ENCODE data around the gene TRAM2. TPM values are rescaled to one million over a fixed set of nuclear protein-coding genes. Genes with fewer than 3 reads are reported as not detected.

The TRAM2 gene
- total and polyA plus RNA-seq, 2 of the 13 experiments (the other 11 are each of a cell fraction or from before 2014, with no cell fraction given) = 49.1 to 72.5 TPM

GRCh38 chr6:52555518-52556233, 21.2 kb downstream of the TRAM2 start:
- FAIRE-seq (no peak), ATAC-seq (no peak), DNase-seq (ENCODE audit: low spot score) (no peak)
- TF ChIP-seq STAG1 (CRISPR knock-in tag; IDR thresholded peaks at IDR 0.05) (no peak), ZNF121 (CRISPR knock-in tag; IDR thresholded peaks at IDR 0.05) (no peak), FOXA3 (CRISPR knock-in tag; IDR thresholded peaks at IDR 0.05) (no peak), ZNF850 (CRISPR knock-in tag; conservative IDR thresholded peaks at IDR 0.05) (no peak), ZNF749 (CRISPR knock-in tag; IDR thresholded peaks at IDR 0.05; ENCODE audit: borderline replicate concordance) (no peak), KDM5A (IDR thresholded peaks at IDR 0.05; ENCODE audit: borderline replicate concordance, low read length) (no peak), TFAP4 (IDR thresholded peaks at IDR 0.05; ENCODE audit: borderline replicate concordance, low read depth) (no peak), SAP130 (CRISPR knock-in tag; IDR thresholded peaks at IDR 0.05; ENCODE audit: low read depth) (no peak), ZNF629 (CRISPR knock-in tag; conservative IDR thresholded peaks at IDR 0.05) (no peak), ZNF556 (CRISPR knock-in tag; IDR thresholded peaks at IDR 0.05; ENCODE audit: borderline replicate concordance) (no peak), TCF7 (IDR thresholded peaks at IDR 0.05; ENCODE audit: low read depth) (no peak), DRAP1 (CRISPR knock-in tag; IDR thresholded peaks at IDR 0.05) (no peak)
- TF ChIP-seq, protein P1, sequence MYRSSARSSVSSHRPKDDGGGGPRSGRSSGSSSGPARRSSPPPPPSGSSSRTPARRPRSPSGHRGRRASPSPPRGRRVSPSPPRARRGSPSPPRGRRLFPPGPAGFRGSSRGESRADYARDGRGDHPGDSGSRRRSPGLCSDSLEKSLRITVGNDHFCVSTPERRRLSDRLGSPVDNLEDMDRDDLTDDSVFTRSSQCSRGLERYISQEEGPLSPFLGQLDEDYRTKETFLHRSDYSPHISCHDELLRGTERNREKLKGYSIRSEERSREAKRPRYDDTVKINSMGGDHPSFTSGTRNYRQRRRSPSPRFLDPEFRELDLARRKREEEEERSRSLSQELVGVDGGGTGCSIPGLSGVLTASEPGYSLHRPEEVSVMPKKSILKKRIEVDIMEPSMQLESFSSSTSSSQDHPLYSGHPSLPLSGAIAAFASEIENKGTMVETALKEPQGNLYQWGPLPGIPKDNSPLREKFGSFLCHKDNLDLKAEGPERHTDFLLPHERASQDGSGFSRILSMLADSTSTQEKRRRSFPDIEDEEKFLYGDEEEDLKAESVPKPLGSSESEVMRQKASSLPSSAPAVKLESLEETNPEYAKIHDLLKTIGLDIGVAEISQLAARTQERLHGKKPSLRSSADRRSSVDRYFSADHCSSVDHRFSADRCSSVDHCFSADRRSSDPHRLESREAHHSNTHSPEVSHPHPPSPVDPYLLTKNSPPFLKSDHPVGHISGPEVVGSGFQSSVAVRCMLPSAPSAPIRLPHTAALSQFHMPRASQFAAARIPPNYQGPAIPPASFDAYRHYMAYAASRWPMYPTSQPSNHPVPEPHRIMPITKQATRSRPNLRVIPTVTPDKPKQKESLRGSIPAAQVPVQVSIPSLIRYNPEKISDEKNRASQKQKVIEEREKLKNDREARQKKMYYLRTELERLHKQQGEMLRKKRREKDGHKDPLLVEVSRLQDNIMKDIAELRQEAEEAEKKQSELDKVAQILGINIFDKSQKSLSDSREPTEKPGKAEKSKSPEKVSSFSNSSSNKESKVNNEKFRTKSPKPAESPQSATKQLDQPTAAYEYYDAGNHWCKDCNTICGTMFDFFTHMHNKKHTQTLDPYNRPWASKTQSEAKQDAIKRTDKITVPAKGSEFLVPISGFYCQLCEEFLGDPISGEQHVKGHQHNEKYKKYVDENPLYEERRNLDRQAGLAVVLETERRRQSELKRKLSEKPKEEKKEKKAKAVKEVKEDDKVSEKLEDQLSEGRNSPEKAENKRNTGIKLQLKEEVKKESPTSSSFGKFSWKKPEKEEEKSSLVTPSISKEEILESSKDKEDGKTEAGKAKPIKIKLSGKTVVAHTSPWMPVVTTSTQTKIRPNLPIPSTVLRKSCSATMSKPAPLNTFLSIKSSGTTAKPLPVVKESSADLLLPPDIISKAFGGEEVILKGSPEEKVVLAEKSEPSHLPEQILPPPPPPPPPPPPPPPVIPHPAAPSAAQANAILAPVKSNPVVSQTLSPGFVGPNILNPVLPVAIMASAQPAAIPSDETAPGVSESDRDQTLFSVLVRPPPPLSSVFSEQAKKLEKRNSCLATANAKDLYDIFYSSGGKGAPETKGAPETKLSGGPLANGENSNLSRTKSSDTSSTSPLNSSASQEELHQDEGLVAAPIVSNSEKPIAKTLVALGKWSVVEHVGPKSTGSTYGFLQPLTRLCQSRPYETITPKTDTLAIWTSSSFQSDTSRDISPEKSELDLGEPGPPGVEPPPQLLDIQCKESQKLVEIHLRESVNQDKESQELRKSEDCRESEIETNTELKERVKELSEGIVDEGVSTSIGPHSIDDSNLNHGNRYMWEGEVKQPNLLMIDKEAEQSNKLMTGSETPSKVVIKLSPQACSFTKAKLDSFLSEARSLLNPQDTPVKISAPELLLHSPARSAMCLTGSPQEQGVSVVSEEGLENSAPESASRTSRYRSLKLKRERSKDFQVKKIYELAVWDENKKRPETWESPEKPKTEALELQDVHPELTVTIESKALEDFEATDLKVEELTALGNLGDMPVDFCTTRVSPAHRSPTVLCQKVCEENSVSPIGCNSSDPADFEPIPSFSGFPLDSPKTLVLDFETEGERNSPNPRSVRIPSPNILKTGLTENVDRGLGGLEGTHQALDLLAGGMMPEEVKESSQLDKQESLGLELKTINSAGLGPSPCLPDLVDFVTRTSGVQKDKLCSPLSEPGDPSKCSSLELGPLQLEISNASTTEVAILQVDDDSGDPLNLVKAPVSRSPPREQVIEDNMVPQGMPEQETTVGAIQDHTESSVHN (CRISPR knock-in tag; IDR thresholded peaks at IDR 0.05) = no peak
- H3K79me2 ChIP-seq (ENCODE audit: insufficient read depth, low read length) = peaks cover 97% of the 10 kb centered on the region
- no peak overlapping the region for H3K4me2 ChIP-seq (ENCODE audit: low read depth, low read length)
- POLR2A ChIA-PET = interaction anchor here (1.3 kb wide), 1 partner anchor 42 kb away, joined by 3 read pairs; no protein-coding TSS in a partner anchor
- no peak overlapping the region for H2AFZ ChIP-seq (ENCODE audit: low read length)
- intact Hi-C loops (cut with micrococcal nuclease; ENCODE audit: unreplicated experiment) = no loop called here
- H3K4me3 ChIP-seq (replicated peaks in 1 of 3; ENCODE audit: insufficient read depth in 1 of 3, low read depth in 2 of 3, low read length in 3 of 3) = no peak overlapping the region
- H3K4me1 ChIP-seq (ENCODE audit: insufficient read depth, low read length) = peaks cover 56% of the 10 kb centered on the region
- H3K27me3 ChIP-seq (ENCODE audit: control insufficient read depth in 1 of 2, insufficient read depth in 2 of 2, low read length in 2 of 2) = no peaks in the 10 kb centered on the region
- H3K9me3 ChIP-seq (ENCODE audit: low read length) = no peaks in the 10 kb centered on the region
- H3K9ac ChIP-seq (ENCODE audit: insufficient read depth, low read depth, low read length) = no peak overlapping the region
- H4K20me1 ChIP-seq (ENCODE audit: insufficient read depth, low read length) = peaks cover 55% of the 10 kb centered on the region
- peaks cover 7 to 33% of the 10 kb centered on the region in 2 experiments for H3K36me3 ChIP-seq (replicated peaks in 1 of 2; ENCODE audit: control insufficient read depth in 1 of 2, insufficient read depth in 2 of 2, low read length in 2 of 2)
- in situ Hi-C loops (cut with HindIII; ENCODE audit: extremely low pct_ligation_motif_present, low pct_unique_long_range_greater_than_20kb) = no loop called here
- 97% methylated on average over 5 of the region's 5 CpGs for WGBS (ENCODE audit: low lambda C conversion rate)
- CTCF ChIA-PET (ENCODE audit: low intra/inter-chr PET ratio, low total read pairs) = no interaction called here
- H3K27ac ChIP-seq (ENCODE audit: extremely low read length, insufficient read depth, low read length) = no peak overlapping the region
- BruUV-seq (replicated peaks) = no TSS peak

Data from HepG2 (cell line).